ACC112 (cell line): ENCODE results near the gene CLK2.
"Not testable (repeated sequence)": the region's sequence is repeated elsewhere in the genome, so short reads cannot be mapped to it uniquely, and the experiment has no call there.

Experiments
- H2AFZ ChIP-seq: fragments of 200-600 bp; sonication (generic); one replicate; pipeline ENCODE4 v1.6.0; 2017; ENCODE audit warnings: antibody characterized with exemption, low read length; ENCODE audit not compliant: unreplicated experiment
- H3K27ac ChIP-seq: fragments of 200-600 bp; sonication (generic); 2 replicates; pipeline ENCODE4 v1.5.1; 2014; ENCODE audit warnings: low read depth, mild to moderate bottlenecking, antibody characterized with exemption, low read length, moderate library complexity
- H3K27me3 ChIP-seq: fragments of 200-600 bp; sonication (generic); 2 replicates; pipeline ENCODE4 v1.6.1; 2014; ENCODE audit warnings: mild to moderate bottlenecking, antibody characterized with exemption, low read length, moderate library complexity, mixed read lengths; ENCODE audit not compliant: insufficient read depth
- H3K36me3 ChIP-seq: fragments of 200-600 bp; sonication (generic); 2 replicates; pipeline ENCODE4 v1.6.1; 2016; ENCODE audit warnings: mild to moderate bottlenecking, antibody characterized with exemption, low read length, moderate library complexity, mixed read lengths; ENCODE audit not compliant: insufficient read depth
- H3K4me1 ChIP-seq: fragments of 200-600 bp; sonication (generic); one replicate; pipeline ENCODE4 v1.6.1; 2016; ENCODE audit warnings: low read length, mixed read lengths; ENCODE audit not compliant: insufficient read depth, unreplicated experiment, control insufficient read depth
- H3K4me3 ChIP-seq: fragments of 200-600 bp; sonication (generic); 2 replicates; pipeline ENCODE4 v1.5.1; 2014; ENCODE audit warnings: mild to moderate bottlenecking, low read depth, low read length
- H3K79me2 ChIP-seq: fragments of 200-600 bp; sonication (generic); one replicate; pipeline ENCODE4 v1.6.0; 2016; ENCODE audit warnings: low read length; ENCODE audit not compliant: control insufficient read depth, unreplicated experiment, insufficient read depth

CLK2 gene

GRCh38 chr1:155295942-155296267 is 22.6 kb upstream of the CLK2 start:
- Histone ChIP-seq H3K27me3 (peaks cover 52% of the 10 kb centered on the region), H3K79me2 (no peaks in the 10 kb centered on the region), H2AFZ (no peak overlapping the region), H3K27ac (no peak overlapping the region), H3K4me1 (no peaks in the 10 kb centered on the region), H3K4me3 (no peak overlapping the region), H3K36me3 (no peaks in the 10 kb centered on the region)

GRCh38 chr1:155295183-155295941 is 22.1 kb upstream of the CLK2 start:
- H3K27me3 ChIP-seq = peaks cover 52% of the 10 kb centered on the region
- no peak overlapping the region for H2AFZ ChIP-seq
- no peaks in the 10 kb centered on the region for H3K36me3 ChIP-seq
- H3K79me2 ChIP-seq = no peaks in the 10 kb centered on the region
- H3K4me1 ChIP-seq = no peaks in the 10 kb centered on the region
- H3K27ac ChIP-seq = no peak overlapping the region
- no peak overlapping the region for H3K4me3 ChIP-seq

- H2AFZ ChIP-seq = no peak overlapping the region
- H3K36me3 ChIP-seq = no peaks in the 10 kb centered on the region
- H3K27me3 ChIP-seq = peaks cover 56% of the 10 kb centered on the region
- no peak overlapping the region for H3K27ac ChIP-seq
- no peaks in the 10 kb centered on the region for H3K4me1 ChIP-seq
- H3K4me3 ChIP-seq = no peak overlapping the region
- no peaks in the 10 kb centered on the region for H3K79me2 ChIP-seq
Measured at GRCh38 chr1:155294520-155295182, 21.3 kb upstream of the CLK2 start.

- Histone ChIP-seq H3K79me2 (no peaks in the 10 kb centered on the region), H3K36me3 (no peaks in the 10 kb centered on the region), H3K4me3 (no peak overlapping the region), H3K4me1 (no peaks in the 10 kb centered on the region), H3K27me3 (peaks cover 56% of the 10 kb centered on the region), H2AFZ (no peak overlapping the region), H3K27ac (no peak overlapping the region)
Measured at GRCh38 chr1:155293086-155293749, 19.9 kb upstream of the CLK2 start.

GRCh38 chr1:155291006-155291405 is 17.7 kb upstream of the CLK2 start:
- peaks cover 39% of the 10 kb centered on the region for H3K27me3 ChIP-seq
- not testable (repeated sequence) for H3K4me3 ChIP-seq, H3K79me2 ChIP-seq, H3K4me1 ChIP-seq, H3K27ac ChIP-seq, H3K36me3 ChIP-seq, H2AFZ ChIP-seq

GRCh38 chr1:155287987-155288543 is 14.8 kb upstream of the CLK2 start:
- Histone ChIP-seq H3K27ac (no peak overlapping the region), H3K36me3 (no peaks in the 10 kb centered on the region), H3K27me3 (peaks cover 10% of the 10 kb centered on the region)

GRCh38 chr1:155286544-155286943 is 13.2 kb upstream of the CLK2 start:
- Histone ChIP-seq H3K27me3 (0 out of 2 replicates have a peak, but pooled peaks cover 3% of the 10 kb centered on the region), H2AFZ (no peak overlapping the region), H3K36me3 (no peaks in the 10 kb centered on the region), H3K79me2 (no peaks in the 10 kb centered on the region), H3K4me1 (no peaks in the 10 kb centered on the region), H3K4me3 (no peak overlapping the region), H3K27ac (no peak overlapping the region)

More at GRCh38 chr1:155287987-155288543, 14.8 kb upstream of the CLK2 start:
- no peak overlapping the region for H2AFZ ChIP-seq
- H3K4me3 ChIP-seq = no peak overlapping the region
- no peaks in the 10 kb centered on the region for H3K4me1 ChIP-seq
- no peaks in the 10 kb centered on the region for H3K79me2 ChIP-seq

GRCh38 chr1:155285631-155286044 is 12.3 kb upstream of the CLK2 start:
- Histone ChIP-seq H3K4me1 (no peaks in the 10 kb centered on the region), H3K4me3 (no peak overlapping the region), H3K27ac (no peak overlapping the region), H3K79me2 (no peaks in the 10 kb centered on the region), H3K36me3 (no peaks in the 10 kb centered on the region), H3K27me3 (0 out of 2 replicates have a peak, but pooled peaks cover 3% of the 10 kb centered on the region), H2AFZ (no peak overlapping the region)

GRCh38 chr1:155285063-155285462 is 11.8 kb upstream of the CLK2 start:
- 0 out of 2 replicates have a peak, but pooled peaks cover 2% of the 10 kb centered on the region for H3K27me3 ChIP-seq
- no peak overlapping the region for H3K4me3 ChIP-seq
- H3K27ac ChIP-seq = no peak overlapping the region
- H2AFZ ChIP-seq = no peak overlapping the region
- H3K4me1 ChIP-seq = no peaks in the 10 kb centered on the region
- H3K36me3 ChIP-seq = no peaks in the 10 kb centered on the region
- no peaks in the 10 kb centered on the region for H3K79me2 ChIP-seq

GRCh38 chr1:155284476-155284875 is 11.2 kb upstream of the CLK2 start:
- H3K27ac ChIP-seq = no peak overlapping the region
- H3K4me1 ChIP-seq = no peaks in the 10 kb centered on the region
- H3K36me3 ChIP-seq = no peaks in the 10 kb centered on the region
- H2AFZ ChIP-seq = no peak overlapping the region
- no peaks in the 10 kb centered on the region for H3K79me2 ChIP-seq
- no peaks in the 10 kb centered on the region for H3K27me3 ChIP-seq
- H3K4me3 ChIP-seq = no peak overlapping the region
